Measurements from ENCODE around the gene TOX2.

TOX2 gene

DNA sequence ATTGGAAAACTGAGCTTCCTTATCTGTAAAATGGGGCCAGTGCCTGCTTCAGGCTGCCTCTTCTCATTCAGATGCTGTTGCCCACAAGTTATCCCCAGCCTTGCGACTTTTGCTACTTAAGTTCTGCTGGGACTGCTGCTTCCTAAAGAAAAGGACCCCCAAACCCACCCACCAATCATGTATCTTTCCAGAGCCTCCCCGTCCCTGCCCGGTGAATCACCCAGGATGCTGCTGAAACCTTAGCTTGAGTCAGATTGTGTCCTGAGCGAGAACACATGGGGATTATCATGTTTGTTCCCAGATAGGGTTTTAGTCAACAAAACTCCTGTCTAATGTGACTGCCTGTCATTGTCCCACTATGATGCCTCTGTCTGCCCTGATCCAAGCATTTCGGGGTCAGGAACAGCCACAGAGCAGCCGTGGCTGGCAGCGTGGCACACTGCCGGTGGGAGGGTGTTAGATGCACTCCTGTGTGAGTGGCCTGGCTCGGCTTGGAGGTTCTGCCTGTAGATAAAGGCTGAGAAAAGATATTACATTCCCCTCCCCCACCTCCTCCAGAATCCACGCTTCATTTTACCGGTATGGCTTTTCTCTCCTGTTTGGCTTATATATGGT lies 79.9 kb downstream of the TOX2 start:
- DNase-seq (ENCODE audit: low read depth in 1 of 2, low spot score in 1 of 2), result no peak

GRCh38 chr20:43995645-43996044 lies 81.0 kb downstream of the TOX2 start:
- DNase-seq (ENCODE audit: low read depth in 1 of 2, low spot score in 1 of 2), result no peak

DNA sequence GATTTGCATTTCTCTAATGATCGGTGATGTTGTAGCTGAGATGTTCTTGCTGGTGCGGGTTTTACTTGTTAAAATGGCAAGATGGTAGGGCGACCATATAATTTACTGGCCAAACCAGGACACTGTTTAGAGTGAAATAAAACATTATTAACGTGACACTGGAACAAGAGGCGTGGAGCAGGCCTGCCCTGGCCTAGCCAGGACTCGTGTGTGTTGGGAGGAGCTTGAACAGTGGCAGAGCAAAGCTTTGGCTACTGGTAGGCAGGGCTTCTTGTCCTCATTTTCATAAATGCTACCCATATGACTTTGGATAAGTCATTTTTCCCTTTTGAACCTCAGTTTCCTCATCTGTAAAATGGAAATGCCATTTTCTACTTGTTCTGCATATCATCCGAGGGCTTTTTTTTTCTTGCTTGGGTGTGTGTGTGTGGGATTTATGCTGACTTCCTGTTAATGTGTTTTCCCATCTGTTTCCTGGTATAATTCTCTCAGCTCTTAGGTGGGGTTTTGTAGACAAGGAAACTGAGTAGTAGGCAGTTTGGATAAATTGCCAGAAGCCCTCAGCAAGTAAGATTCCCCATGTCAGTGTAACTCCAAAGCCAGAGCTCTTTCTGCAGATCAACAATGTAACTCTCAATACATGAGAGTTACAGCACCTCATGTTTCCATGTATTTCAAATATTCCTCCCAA lies 81.7 kb downstream of the TOX2 start:
- no peak for DNase-seq (ENCODE audit: low read depth in 1 of 2, low spot score in 1 of 2)

- DNase-seq (ENCODE audit: low read depth in 1 of 2, low spot score in 1 of 2), result no peak
Observed at GRCh38 chr20:43999848-44000247, 85.2 kb downstream of the TOX2 start.

DNA sequence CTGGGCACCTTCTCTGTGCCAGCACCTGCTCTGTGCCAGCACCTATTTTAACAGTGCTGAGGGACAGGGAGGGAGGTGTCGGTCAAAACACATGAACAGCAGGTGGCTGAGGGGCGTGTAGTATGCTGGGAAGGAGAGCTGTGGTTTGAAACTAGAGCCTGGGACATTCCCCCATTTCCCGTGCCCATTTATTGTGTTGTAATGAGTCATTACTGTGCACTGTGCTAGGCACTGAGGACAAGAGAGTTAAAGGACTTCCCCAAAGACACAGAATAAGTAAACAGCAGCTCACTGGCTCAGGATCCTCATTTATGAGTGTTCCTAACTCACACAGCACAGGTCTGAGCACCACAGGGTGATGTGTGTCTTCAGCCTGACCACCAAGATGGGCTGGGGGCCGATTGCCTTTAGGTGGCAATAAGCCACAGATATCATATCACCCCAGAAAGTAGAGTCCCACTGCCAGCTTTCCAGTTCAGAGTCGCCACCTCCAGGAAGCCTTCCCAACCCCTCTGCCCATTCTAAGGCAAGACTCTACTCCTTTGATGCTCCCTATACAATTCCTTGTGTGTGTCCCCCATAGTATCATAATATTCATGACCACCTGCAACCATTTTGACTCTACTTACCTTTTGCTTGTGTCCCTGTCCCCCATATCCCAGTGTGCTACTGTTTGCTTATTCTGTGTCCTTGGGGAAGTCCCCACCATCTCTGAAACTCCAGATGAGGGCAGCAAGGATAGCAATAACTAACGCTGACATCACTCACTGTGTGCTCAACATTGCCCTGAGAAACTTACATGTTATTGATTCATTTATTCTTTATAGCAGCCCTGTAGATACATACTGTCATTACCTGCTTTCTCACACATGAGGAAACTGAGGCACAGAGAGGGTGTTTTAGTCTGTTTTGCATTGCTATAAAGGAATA lies 87.3 kb downstream of the TOX2 start:
- DNase-seq (ENCODE audit: low read depth in 1 of 2, low spot score in 1 of 2), result no peak

GRCh38 chr20:44002861-44003260 lies 88.2 kb downstream of the TOX2 start:
- no peak for DNase-seq (ENCODE audit: low read depth in 1 of 2, low spot score in 1 of 2)

- DNase-seq (ENCODE audit: low read depth in 1 of 2, low spot score in 1 of 2), result no peak
Observed at GRCh38 chr20:44003609-44004008, 89.0 kb downstream of the TOX2 start.

- no peak for DNase-seq (ENCODE audit: low read depth in 1 of 2, low spot score in 1 of 2)
Observed at GRCh38 chr20:44004306-44004915, 89.8 kb downstream of the TOX2 start.

DNA sequence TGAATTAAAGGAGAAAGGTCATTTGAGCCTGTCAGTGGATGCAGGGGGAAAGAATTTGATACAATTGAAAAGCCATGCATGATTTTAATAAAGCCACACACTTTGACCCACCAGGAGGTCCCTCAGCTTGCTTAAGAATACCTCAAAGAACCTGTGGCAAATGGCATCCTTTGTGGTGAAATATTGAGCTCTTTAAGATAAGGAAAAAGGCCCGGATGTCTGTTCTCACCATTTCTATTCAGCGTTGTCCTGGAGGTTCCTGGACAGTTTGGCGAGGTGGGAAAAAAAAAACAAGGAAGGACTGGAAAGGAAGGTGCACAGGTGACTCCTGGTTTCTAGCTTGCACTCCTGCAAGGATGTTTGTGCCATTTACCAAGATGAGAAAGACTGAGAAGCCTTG lies 91.0 kb downstream of the TOX2 start:
- DNase-seq (ENCODE audit: low read depth in 1 of 2, low spot score in 1 of 2), result no peak

DNA sequence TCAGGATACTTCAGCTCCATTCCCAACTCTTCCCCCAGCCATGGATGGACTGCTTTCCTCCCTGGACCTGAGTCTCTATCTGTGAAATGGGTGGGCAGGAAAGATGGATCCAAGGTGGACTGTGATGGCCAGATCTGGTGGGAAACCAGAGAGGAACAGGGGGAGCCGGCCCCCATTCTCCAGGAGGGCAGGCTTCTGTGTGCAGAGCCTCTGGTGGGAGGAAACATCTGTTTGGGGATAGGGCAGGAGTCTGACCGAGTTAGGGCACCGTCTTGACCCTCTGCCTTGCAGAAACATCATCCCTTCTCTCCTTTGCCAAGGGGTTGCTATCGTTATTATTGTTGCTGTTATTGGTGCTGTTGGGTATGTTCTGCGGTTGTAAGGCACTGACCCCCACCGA lies 91.5 kb downstream of the TOX2 start:
- DNase-seq (ENCODE audit: low read depth in 1 of 2, low spot score in 1 of 2), result no peak

DNA sequence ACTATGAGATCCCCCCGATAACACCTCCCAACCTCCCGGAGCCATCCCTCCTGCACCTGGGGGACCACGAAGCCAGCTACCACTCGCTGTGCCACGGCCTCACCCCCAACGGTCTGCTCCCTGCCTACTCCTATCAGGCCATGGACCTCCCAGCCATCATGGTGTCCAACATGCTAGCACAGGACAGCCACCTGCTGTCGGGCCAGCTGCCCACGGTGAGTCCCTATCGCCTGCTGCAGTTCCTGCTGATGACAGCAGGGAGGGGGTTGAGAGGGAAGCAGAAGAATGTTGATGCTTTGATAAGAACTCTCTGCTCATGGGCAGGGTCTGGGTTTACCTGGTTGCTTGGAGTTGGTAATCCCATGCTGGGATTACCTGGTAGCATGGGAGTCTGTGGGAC lies 91.9 kb downstream of the TOX2 start:
- no peak for DNase-seq (ENCODE audit: low read depth in 1 of 2, low spot score in 1 of 2)

DNA sequence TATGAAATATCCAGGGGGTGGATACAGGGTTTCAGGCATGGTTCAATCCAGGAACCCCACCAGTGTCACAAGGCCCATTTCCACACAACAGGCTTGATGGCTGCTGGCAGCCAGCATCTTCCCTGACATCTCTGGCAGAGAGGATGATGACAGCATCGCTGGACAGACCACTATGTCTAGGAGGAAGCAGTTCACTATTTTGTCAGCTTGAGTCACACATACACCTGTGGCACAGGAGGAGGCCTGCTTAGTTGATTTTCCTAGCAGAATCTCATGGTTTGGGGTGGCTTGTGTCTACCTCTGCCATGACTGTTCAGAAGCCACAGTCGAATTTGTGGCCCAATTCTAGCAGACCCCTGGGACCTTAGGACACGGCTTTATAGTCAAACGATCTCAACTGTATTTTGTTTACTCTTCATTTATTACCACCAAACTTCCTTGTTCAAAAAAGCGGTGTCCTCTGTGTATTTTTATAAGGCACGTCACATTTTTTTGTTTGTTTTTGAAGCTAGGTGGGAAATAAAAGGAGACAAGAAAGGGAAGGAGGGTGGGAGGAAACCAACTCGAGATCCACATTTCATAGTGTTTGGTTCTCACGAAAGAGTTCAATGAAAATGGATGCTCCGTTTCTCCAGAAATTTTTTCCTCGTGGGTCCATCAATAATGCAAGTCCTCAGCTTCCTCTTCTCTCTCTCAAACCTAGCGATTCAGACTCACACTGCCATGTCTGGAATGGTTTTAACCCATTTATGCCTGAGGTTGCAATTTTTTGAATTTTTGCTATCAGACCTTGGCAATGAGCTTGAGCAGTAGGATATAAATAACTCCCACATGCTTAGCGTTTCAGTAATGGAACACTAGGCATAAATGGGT lies 94.4 kb downstream of the TOX2 start:
- DNase-seq (ENCODE audit: low read depth in 1 of 2, low spot score in 1 of 2), result no peak

DNA sequence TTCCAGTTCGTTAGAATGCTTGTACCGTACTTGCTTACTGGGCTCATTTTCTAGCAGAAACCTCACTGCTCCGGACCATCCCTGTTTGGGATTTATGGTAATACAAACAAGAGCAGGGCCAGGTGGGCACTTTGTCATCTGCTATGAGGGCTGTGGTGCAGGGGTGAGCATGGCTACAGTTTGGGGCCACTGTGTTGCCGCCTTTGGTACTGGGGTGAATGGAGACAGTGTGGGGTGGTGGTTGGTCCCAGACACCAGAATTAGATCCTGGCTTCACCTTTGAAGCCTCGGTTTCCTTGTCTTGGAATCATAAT lies 95.0 kb downstream of the TOX2 start:
- DNase-seq (ENCODE audit: low read depth in 1 of 2, low spot score in 1 of 2), result no peak

- DNase-seq (ENCODE audit: low read depth in 1 of 2, low spot score in 1 of 2), result no peak
Observed at GRCh38 chr20:44010162-44010704, 95.6 kb downstream of the TOX2 start.

DNA sequence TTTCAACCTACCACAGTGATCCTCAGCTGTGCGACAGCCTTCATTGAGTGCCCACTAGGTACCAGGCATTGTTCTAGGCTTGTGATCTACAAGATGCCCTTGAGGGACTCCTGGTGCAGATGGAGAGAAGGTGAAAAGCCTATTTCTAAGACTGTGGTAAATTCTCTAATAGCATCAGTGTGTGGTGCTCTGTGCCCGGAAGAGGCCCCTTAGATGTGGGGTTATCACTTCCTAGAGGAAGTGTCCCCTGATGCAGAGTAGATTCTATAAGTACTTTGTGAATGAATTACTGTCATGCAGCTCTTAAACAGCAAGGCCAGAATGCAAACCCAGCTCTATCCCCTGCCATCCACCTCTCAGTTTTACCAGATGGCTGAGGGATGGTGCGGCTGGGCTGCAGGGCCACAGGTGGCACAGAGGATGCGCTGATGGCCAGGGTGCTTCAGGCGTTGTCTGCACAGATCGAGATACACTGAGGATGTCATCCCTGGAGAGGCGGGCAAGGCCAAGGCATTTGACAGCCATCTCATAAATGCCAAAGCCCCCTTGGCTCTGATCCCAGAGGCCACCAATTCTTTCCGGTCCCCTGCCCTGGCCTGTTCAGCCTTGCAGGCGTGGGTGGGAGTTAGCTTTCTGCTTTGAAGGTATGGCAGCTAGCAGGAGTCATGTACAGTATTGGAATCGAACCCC lies 96.7 kb downstream of the TOX2 start:
- no peak for DNase-seq (ENCODE audit: low read depth in 1 of 2, low spot score in 1 of 2)

DNA sequence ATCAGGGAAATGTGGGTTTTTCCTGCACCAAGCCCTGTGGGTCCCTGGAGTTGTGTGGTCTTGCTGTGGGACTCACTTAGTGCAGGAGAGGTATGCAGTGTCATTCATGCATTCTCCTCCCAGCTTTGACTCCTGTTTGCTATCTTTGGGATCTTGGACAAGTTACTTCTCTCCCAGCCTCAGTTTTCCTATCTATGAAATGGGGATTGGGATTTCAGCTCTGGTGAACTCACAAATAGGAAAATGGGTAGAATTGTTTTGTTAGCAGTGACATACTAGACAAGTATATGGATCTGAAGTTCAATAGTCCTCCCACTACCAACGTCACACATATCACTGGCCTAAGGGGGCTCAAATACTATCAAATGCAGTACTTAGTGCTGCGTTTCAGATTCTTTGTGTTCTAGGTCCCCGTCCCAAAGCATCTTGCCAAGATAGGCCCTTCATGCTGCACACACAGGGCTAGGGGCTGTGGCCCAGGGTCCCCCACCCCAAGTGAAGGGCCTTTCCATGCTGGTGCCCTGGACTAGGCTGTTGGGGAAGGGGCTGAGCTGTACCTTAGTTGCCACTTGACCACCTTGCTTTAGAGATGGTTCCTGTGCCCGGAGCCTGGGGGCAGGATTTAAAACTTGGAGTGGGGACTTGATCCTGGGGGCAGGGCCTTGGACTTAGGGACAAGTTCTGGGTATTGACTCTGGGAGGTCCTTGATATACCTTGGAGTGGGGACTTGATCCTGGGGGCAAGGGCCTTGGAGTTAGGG lies 98.0 kb downstream of the TOX2 start:
- DNase-seq (ENCODE audit: low read depth in 1 of 2, low spot score in 1 of 2), result no peak

- DNase-seq (ENCODE audit: low read depth in 1 of 2, low spot score in 1 of 2), result no peak
Observed at GRCh38 chr20:44014807-44015732, 100.4 kb downstream of the TOX2 start.

GRCh38 chr20:44015733-44016103 lies 101.1 kb downstream of the TOX2 start:
- no peak for DNase-seq (ENCODE audit: low read depth in 1 of 2, low spot score in 1 of 2)
